Kidney (tissue), 14 donors: ENCODE results near the gene ADTRP. TPM values are rescaled to one million over a fixed set of nuclear protein-coding genes. Genes with fewer than 3 reads are reported as not detected.
A peak's percentile ranks its signal among the peaks of the same experiment; 100 is the strongest.

Source experiments
- DNase-seq, 5 donors: peaks; one replicate each; pipeline ENCODE4 v3.0.0-alpha.2; 2013 to 2020
- FAIRE-seq: peaks from 2 replicates; lab custom pipeline; 2012; peaks lifted over from hg19 to GRCh38; lab: Jason Lieb, UNC
- H3K27ac ChIP-seq, 2 donors: one replicate each; pipeline ENCODE4 v1.7.0; 2013; ENCODE audit warnings: low read depth in 2 of 2, low read length in 2 of 2, inconsistent platforms in 1 of 2
- H3K27me3 ChIP-seq: one replicate; pipeline ENCODE4 v1.7.1; 2013; ENCODE audit warnings: low read length, inconsistent platforms; ENCODE audit not compliant: control insufficient read depth, insufficient read depth
- H3K36me3 ChIP-seq, 3 donors: one replicate each; pipeline versions ENCODE4 v1.7.0 to v1.7.1; 2013; ENCODE audit warnings: low read length in 3 of 3, control low read depth in 1 of 3, inconsistent platforms in 1 of 3; ENCODE audit not compliant: insufficient read depth in 3 of 3, control insufficient read depth in 2 of 3
- H3K4me1 ChIP-seq, 3 donors: one replicate each; pipeline versions ENCODE4 v1.7.0 to v1.7.1; 2013; ENCODE audit warnings: low read length in 3 of 3, inconsistent platforms in 1 of 3, low read depth in 1 of 3; ENCODE audit not compliant: control insufficient read depth in 2 of 3, insufficient read depth in 2 of 3
- H3K4me3 ChIP-seq, 3 donors: one replicate each; pipeline versions ENCODE4 v1.7.0 to v1.8.1; 2013; ENCODE audit warnings: low read length in 3 of 3, control low read depth in 1 of 3, inconsistent platforms in 1 of 3
- H3K9ac ChIP-seq, 3 donors: one replicate each; pipeline versions ENCODE4 v1.7.0 to v1.7.1; 2013; ENCODE audit warnings: low read length in 3 of 3, control low read depth in 1 of 3, inconsistent platforms in 1 of 3
- H3K9me3 ChIP-seq, 3 donors: one replicate each; pipeline versions ENCODE4 v1.7.0 to v1.7.1; 2013; ENCODE audit warnings: low read length in 3 of 3, control low read depth in 1 of 3, inconsistent platforms in 1 of 3; ENCODE audit not compliant: control insufficient read depth in 2 of 3, insufficient read depth in 1 of 3
- CTCF ChIP-seq: IDR thresholded peaks from 3 replicates; pipeline ENCODE4 v1.5.1; 2012; ENCODE audit warnings: mild to moderate bottlenecking, moderate library complexity, borderline replicate concordance; ENCODE audit not compliant: insufficient read depth; ENCODE audit errors: extremely low read depth
- intact Hi-C: fragments of 100-400 bp; cut with DNase I; formaldehyde crosslinking; loops from one replicate; pipeline ENCODE4 v1.11.1; 2022
- polyA plus RNA-seq: library from polyadenylated mRNA; stranded (reverse); fragments of 350-450 nt; fragmentation: Illumina TruSeq; extraction: RNeasy Lipid Tissue Mini Kit (QIAGEN cat#74804); gene quantifications from one replicate; pipeline ENCODE4 v1.2.3, GENCODE V29; 2014; ENCODE audit warnings: low read depth, low replicate concordance; ENCODE audit not compliant: insufficient read depth
- total RNA-seq: library from RNA; stranded (reverse); fragmentation: NEBNext Ultra II Directional; extraction: Animal tissue kit (Norgen Biotek cat#: 25700); gene quantifications from one replicate; pipeline ENCODE4 v1.2.1, GENCODE V29; 2021
- donor health status: control.
- donor health status: control.
- donor health status: control.
- donor health status: control.
- donor health status: control.
- donor health status: DM: yes; HTN: yes; CAD: no.
- donor health status: Normal renal cell carcinoma (clear cell type).

ADTRP gene
- total and polyA plus RNA-seq, 2 donors from 2014 or later, result 2.7 to 5.9 TPM

GRCh38 chr6:11815231-11815630 lies 36.6 kb upstream of the ADTRP start:
- Histone ChIP-seq H3K36me3 (no peaks in the 10 kb centered on the region), H3K9me3 (no peaks in the 10 kb centered on the region), H3K27ac (no peak overlapping the region), H3K27me3 (no peaks in the 10 kb centered on the region), H3K4me3 (no peak overlapping the region), H3K4me1 (peaks cover 0 to 6% (median under 1%) of the 10 kb centered on the region in 3 donors), H3K9ac (no peak overlapping the region)
- DNase-seq, result peak in 1 of 5 donors; percentile 38
- intact Hi-C loops, result no loop called here
- FAIRE-seq, result no peak
- TF ChIP-seq CTCF, result no peak

GRCh38 chr6:11814819-11815218 lies 36.2 kb upstream of the ADTRP start:
- Histone ChIP-seq H3K27ac (no peak overlapping the region), H3K4me1 (peaks cover 0 to 6% (median 4%) of the 10 kb centered on the region in 3 donors), H3K27me3 (no peaks in the 10 kb centered on the region), H3K9me3 (no peaks in the 10 kb centered on the region), H3K4me3 (no peak overlapping the region), H3K36me3 (no peaks in the 10 kb centered on the region), H3K9ac (no peak overlapping the region)
- DNase-seq, result no peak
- no peak for TF ChIP-seq CTCF
- intact Hi-C loops, result no loop called here
- FAIRE-seq, result no peak

GRCh38 chr6:11814106-11814505 lies 35.5 kb upstream of the ADTRP start:
- peaks cover 0 to 7% (median 6%) of the 10 kb centered on the region in 3 donors for H3K4me1 ChIP-seq
- no peaks in the 10 kb centered on the region for H3K27me3 ChIP-seq
- H3K9ac ChIP-seq, result no peak overlapping the region
- no peak for TF ChIP-seq CTCF
- H3K27ac ChIP-seq, result no peak overlapping the region
- DNase-seq (no peak), FAIRE-seq (no peak)
- no peak overlapping the region for H3K4me3 ChIP-seq
- intact Hi-C loops, result no loop called here
- no peaks in the 10 kb centered on the region for H3K9me3 ChIP-seq
- H3K36me3 ChIP-seq, result no peaks in the 10 kb centered on the region

GRCh38 chr6:11813606-11814005 lies 35.0 kb upstream of the ADTRP start:
- H3K4me3 ChIP-seq, result no peak overlapping the region
- no peak overlapping the region for H3K9ac ChIP-seq
- no peak overlapping the region for H3K27ac ChIP-seq
- intact Hi-C loops, result no loop called here
- no peaks in the 10 kb centered on the region for H3K36me3 ChIP-seq
- DNase-seq, result no peak
- H3K27me3 ChIP-seq, result no peaks in the 10 kb centered on the region
- peaks cover 0 to 7% (median 6%) of the 10 kb centered on the region in 3 donors for H3K4me1 ChIP-seq
- TF ChIP-seq CTCF, result no peak
- H3K9me3 ChIP-seq, result no peaks in the 10 kb centered on the region
- FAIRE-seq, result no peak
